ENCODE results near the gene MYOF.

The MYOF gene

GRCh38 chr10:93280699-93281366, 201.3 kb downstream of the MYOF start:
- no peak for DNase-seq

- DNase-seq: no peak
Observed at GRCh38 chr10:93280121-93280698, 201.9 kb downstream of the MYOF start.

GRCh38 chr10:93277360-93277759, 204.8 kb downstream of the MYOF start:
- no peak for DNase-seq

- DNase-seq: no peak
Observed at GRCh38 chr10:93274419-93274818, 207.7 kb downstream of the MYOF start.

- DNase-seq: no peak
Observed at GRCh38 chr10:93272884-93273675, 209.1 kb downstream of the MYOF start.

- no peak for DNase-seq
Observed at GRCh38 chr10:93271347-93271746, 210.8 kb downstream of the MYOF start.

GRCh38 chr10:93269281-93269680, 212.9 kb downstream of the MYOF start:
- no peak for DNase-seq

- DNase-seq: no peak
Observed at GRCh38 chr10:93268021-93268420, 214.1 kb downstream of the MYOF start.

- DNase-seq: no peak
Observed at GRCh38 chr10:93267521-93267920, 214.6 kb downstream of the MYOF start.

- no peak for DNase-seq
Observed at GRCh38 chr10:93266858-93267257, 215.3 kb downstream of the MYOF start.

- no peak for DNase-seq
Observed at GRCh38 chr10:93261961-93262610, 220.0 kb downstream of the MYOF start.

GRCh38 chr10:93261089-93261488, 221.0 kb downstream of the MYOF start:
- DNase-seq: no peak

GRCh38 chr10:93259126-93259525, 223.0 kb downstream of the MYOF start:
- no peak for DNase-seq
